GM10248 (cell line): ENCODE measurements around the gene RANBP1.
A peak's percentile ranks its signal among the peaks of the same experiment; 100 is the strongest.

Experiments used
- CTCF ChIA-PET: fragments of 300-600 bp; sonication (Branson Sonifier 250); formaldehyde crosslinking; extraction: SDS; loops from one replicate; lab custom pipeline; 2021; ENCODE audit warnings: antibody characterized with exemption; lab: Yijun Ruan, JAX
- POLR2A ChIA-PET: fragments of 350-650 bp; sonication (Branson Sonifier 250); formaldehyde crosslinking; extraction: SDS; loops from one replicate; lab custom pipeline; 2020; ENCODE audit warnings: antibody characterized with exemption; lab: Yijun Ruan, JAX
- DNase-seq: peaks from one replicate; pipeline ENCODE4 v3.0.0; 2012; ENCODE audit errors: extremely low spot score
- CTCF ChIP-seq: IDR thresholded peaks from 2 replicates; pipeline ENCODE4 v1.5.1; 2012; ENCODE audit warnings: mild to moderate bottlenecking, low read depth; ENCODE audit errors: extremely low read depth, missing control alignments, control extremely low read depth

RANBP1 gene

DNA sequence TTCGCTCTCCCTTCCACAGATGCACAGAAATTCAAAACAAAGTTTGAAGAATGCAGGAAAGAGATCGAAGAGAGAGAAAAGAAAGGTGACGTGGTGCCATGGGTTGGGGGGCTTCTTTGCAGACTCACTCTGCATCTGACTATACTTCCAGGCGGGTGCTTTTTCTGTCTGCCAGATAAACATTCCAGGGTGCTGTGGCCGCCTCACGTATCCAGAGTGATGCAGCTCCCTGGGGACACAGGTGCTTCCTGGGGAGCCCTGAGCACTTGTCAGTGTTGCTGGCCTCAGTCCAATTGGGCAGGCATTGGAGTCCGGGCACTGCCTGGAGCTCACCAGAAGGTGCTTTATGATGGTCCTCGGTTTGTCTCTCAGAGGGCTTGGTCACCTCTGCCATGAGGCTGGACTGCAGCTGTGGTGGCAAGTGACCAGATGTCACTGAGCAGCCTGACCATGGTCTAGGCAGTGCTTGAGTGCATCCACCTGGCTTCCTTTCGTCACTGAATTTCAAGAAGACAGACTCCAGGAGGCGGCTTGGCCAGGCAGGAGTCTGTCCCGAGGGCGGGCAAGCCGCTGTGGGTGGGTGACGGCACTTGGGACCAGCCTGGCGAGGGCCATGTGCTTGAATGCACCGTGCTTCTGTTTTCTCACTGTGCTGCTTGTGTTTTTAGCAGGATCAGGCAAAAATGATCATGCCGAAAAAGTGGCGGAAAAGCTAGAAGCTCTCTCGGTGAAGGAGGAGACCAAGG, 10.6 kb downstream of the RANBP1 start:
- POLR2A ChIA-PET, result interaction anchor here (0.6 kb wide), 1 partner anchor 302 kb away, joined by 3 read pairs; no protein-coding TSS in a partner anchor
- no peak for TF ChIP-seq CTCF
- DNase-seq, result no peak
- CTCF ChIA-PET, result no interaction called here

DNA sequence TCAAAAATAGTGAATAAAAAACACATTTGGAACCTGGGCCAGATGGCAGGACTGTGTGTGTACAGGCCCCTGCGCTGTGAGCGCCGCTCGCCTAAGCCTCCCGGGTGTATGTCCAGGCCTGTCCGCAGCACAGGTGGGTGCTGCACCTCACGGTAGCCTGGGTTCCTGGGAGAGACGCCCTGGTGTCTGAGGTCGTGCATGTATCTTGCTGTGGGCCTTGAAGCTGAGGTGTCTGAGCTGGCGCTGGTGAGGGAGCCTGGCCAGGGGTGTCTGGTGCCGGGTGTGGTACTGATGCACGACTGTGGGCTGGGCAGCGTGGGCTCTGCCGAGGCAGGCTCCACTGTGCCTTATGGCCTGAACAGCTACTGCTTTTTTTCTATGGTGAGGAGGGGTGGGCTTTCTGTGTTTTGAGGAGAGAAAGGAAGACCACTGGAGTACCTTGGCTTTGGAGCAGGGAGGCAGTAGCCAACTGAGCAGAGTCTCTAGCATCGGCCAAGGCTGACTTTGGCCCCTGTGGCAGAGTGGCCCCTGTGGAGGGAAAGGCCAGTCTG, 11.5 kb downstream of the RANBP1 start:
- ChIA-PET POLR2A (interaction anchor here (0.8 kb wide), 1 partner anchor 10 kb away, joined by 3 read pairs; the partner anchor contains the start of gene TRMT2A), CTCF (interaction anchor here (2.8 kb wide), 1 partner anchor 157 kb away, joined by 19 read pairs; no protein-coding TSS in a partner anchor)
- TF ChIP-seq CTCF, result no peak
- no peak for DNase-seq

- CTCF ChIA-PET, result interaction anchor here (2.8 kb wide), 1 partner anchor 158 kb away, joined by 19 read pairs; no protein-coding TSS in a partner anchor
- POLR2A ChIA-PET, result interaction anchor here (0.8 kb wide), 1 partner anchor 11 kb away, joined by 3 read pairs; the partner anchor contains the start of gene TRMT2A
- DNase-seq, result no peak
These were observed 12.1 kb downstream of the RANBP1 start for GRCh38 chr22:20127869-20128618.

GRCh38 chr22:20128619-20128901, 12.7 kb downstream of the RANBP1 start:
- TF ChIP-seq CTCF, result no peak
- DNase-seq, result no peak
- POLR2A ChIA-PET, result no interaction called here
- CTCF ChIA-PET, result interaction anchor here (1.2 to 2.8 kb wide), 7 partner anchors 8 to 160 kb away, joined by 3 to 19 read pairs (median 5); partner anchors contain the start of gene TRMT2A

More at GRCh38 chr22:20127869-20128618, 12.1 kb downstream of the RANBP1 start:
- no peak for TF ChIP-seq CTCF

- POLR2A ChIA-PET, result no interaction called here
- TF ChIP-seq CTCF, result peak; percentile 43
- no peak for DNase-seq
- CTCF ChIA-PET, result interaction anchor here (0.6 to 2.8 kb wide), 10 partner anchors 8 to 399 kb away, joined by 3 to 19 read pairs (median 4); partner anchors contain the start of gene TRMT2A
These were observed 13.2 kb downstream of the RANBP1 start for GRCh38 chr22:20128902-20129746.
